ENCODE results near the gene HIGD2A.
A peak's percentile ranks its signal among the peaks of the same experiment; 100 is the strongest.
"Not testable (repeated sequence)": the region's sequence is repeated elsewhere in the genome, so short reads cannot be mapped to it uniquely, and the experiment has no call there.

The HIGD2A gene

GRCh38 chr5:176396330-176396729 lies 7.8 kb downstream of the HIGD2A start:
- no peak for DNase-seq

- DNase-seq: no peak
Observed at GRCh38 chr5:176397736-176398420, 9.3 kb downstream of the HIGD2A start.

- peak; percentile 8 for DNase-seq
Observed at GRCh38 chr5:176400382-176401156, 12.0 kb downstream of the HIGD2A start.

GRCh38 chr5:176401281-176402205 lies 13.0 kb downstream of the HIGD2A start:
- DNase-seq: peak; percentile 5

- DNase-seq: no peak
Observed at GRCh38 chr5:176405656-176406435, 17.3 kb downstream of the HIGD2A start.

- no peak for DNase-seq
Observed at GRCh38 chr5:176406436-176407052, 18.0 kb downstream of the HIGD2A start.

- no peak for DNase-seq
Observed at GRCh38 chr5:176407456-176408251, 19.1 kb downstream of the HIGD2A start.

GRCh38 chr5:176408252-176408573 lies 19.7 kb downstream of the HIGD2A start:
- not testable (repeated sequence) for DNase-seq

GRCh38 chr5:176408590-176408989 lies 20.0 kb downstream of the HIGD2A start:
- no peak for DNase-seq

- no peak for DNase-seq
Observed at GRCh38 chr5:176409765-176410164, 21.2 kb downstream of the HIGD2A start.

GRCh38 chr5:176410486-176411180 lies 22.1 kb downstream of the HIGD2A start:
- peak; percentile 70 for DNase-seq

- DNase-seq: no peak
Observed at GRCh38 chr5:176412517-176413254, 24.1 kb downstream of the HIGD2A start.

- no peak for DNase-seq
Observed at GRCh38 chr5:176413255-176413565, 24.7 kb downstream of the HIGD2A start.

GRCh38 chr5:176413709-176414191 lies 25.2 kb downstream of the HIGD2A start:
- DNase-seq: no peak

GRCh38 chr5:176414704-176415103 lies 26.2 kb downstream of the HIGD2A start:
- DNase-seq: no peak

GRCh38 chr5:176415240-176415951 lies 26.8 kb downstream of the HIGD2A start:
- DNase-seq: peak; percentile 83

GRCh38 chr5:176415952-176416924 lies 27.7 kb downstream of the HIGD2A start, which contains the start of gene CLTB:
Gene CLTB (minus strand): TSS chr5:176416539. CDS start chr5:176416363, 176 bp downstream.
- DNase-seq: peak; percentile 96

GRCh38 chr5:176416965-176417364 lies 28.4 kb downstream of the HIGD2A start:
- DNase-seq: no peak

Data from 8988T (cell line).